Astrocyte of the spinal cord (primary cell): ENCODE results near the gene LPAR2.
A peak's percentile ranks its signal among the peaks of the same experiment; 100 is the strongest.
"Not testable (repeated sequence)": the region's sequence is repeated elsewhere in the genome, so short reads cannot be mapped to it uniquely, and the experiment has no call there.

Experiments
- DNase-seq: peaks from one replicate; pipeline ENCODE4 v3.0.0; 2011; ENCODE audit warnings: low read depth, low spot score
- H3K4me3 ChIP-seq: 2 replicates; pipeline ENCODE4 v1.5.1; 2011; ENCODE audit warnings: low read depth, mild to moderate bottlenecking, low read length, moderate library complexity
- CTCF ChIP-seq: IDR thresholded peaks from 2 replicates; pipeline ENCODE4 v1.5.1; 2012; ENCODE audit warnings: low read depth, mild to moderate bottlenecking, low read length, inconsistent platforms
- in situ Hi-C: cut with HindIII; loops from 2 replicates; pipeline ENCODE4 v1.10.0; 2017; ENCODE audit warnings: low sequenced_read_pairs

Gene LPAR2

GRCh38 chr19:19619849-19620210 lies 8.2 kb downstream of the LPAR2 start:
- no peak for DNase-seq
- no peak for TF ChIP-seq CTCF
- H3K4me3 ChIP-seq = no peak overlapping the region
- in situ Hi-C loops = no loop called here

GRCh38 chr19:19619181-19619848 lies 8.7 kb downstream of the LPAR2 start:
- TF ChIP-seq CTCF = no peak
- no peak for DNase-seq
- in situ Hi-C loops = no loop called here
- no peak overlapping the region for H3K4me3 ChIP-seq

- peak; percentile 86 for DNase-seq
- in situ Hi-C loops = no loop called here
- peak within 1 kb of the TSS; percentile 42 for H3K4me3 ChIP-seq
- TF ChIP-seq CTCF = no peak
These were observed 9.6 kb downstream of the LPAR2 start, which contains the start of gene PBX4 for GRCh38 chr19:19618219-19619051. PBX4 (minus strand) TSS chr19:19618687; CDS start chr19:19618629, 58 bp downstream.

- H3K4me3 ChIP-seq = no peak overlapping the region
- no peak for TF ChIP-seq CTCF
- no peak for DNase-seq
- in situ Hi-C loops = no loop called here
These were observed 12.9 kb downstream of the LPAR2 start for GRCh38 chr19:19615086-19615485.

- in situ Hi-C loops = no loop called here
- no peak for TF ChIP-seq CTCF
- no peak overlapping the region for H3K4me3 ChIP-seq
- no peak for DNase-seq
These were observed 14.5 kb downstream of the LPAR2 start for GRCh38 chr19:19613506-19613905.

- no peak overlapping the region for H3K4me3 ChIP-seq
- no peak for DNase-seq
- in situ Hi-C loops = no loop called here
- TF ChIP-seq CTCF = no peak
These were observed 17.4 kb downstream of the LPAR2 start for GRCh38 chr19:19610376-19611202.

- H3K4me3 ChIP-seq, DNase-seq, in situ Hi-C loops: not testable (repeated sequence)
These were observed 21.3 kb downstream of the LPAR2 start for GRCh38 chr19:19606686-19607085.
